H1 (cell line): ENCODE results near the gene LNX2. TPM values are rescaled to one million over a fixed set of nuclear protein-coding genes. Genes with fewer than 3 reads are reported as not detected.

Source experiments
- CTCF ChIA-PET: fragments of 300-600 bp; sonication (Branson Sonifier 250); formaldehyde crosslinking; loops from one replicate; lab custom pipeline; 2021; ENCODE audit not compliant: partially characterized antibody; lab: Charles Lee
- POLR2A ChIA-PET: fragments of 300-600 bp; sonication (Branson Sonifier 250); formaldehyde crosslinking; loops from one replicate; lab custom pipeline; 2021; ENCODE audit warnings: inconsistent platforms; ENCODE audit not compliant: partially characterized antibody; lab: Charles Lee
- DNase-seq, 2 experiments: peaks; one replicate each; pipeline versions ENCODE4 v3.0.0 to v3.0.0-alpha.2; 2010 to 2022; ENCODE audit warnings: low spot score in 2 of 2, low read depth in 1 of 2, mixed read lengths in 1 of 2
- FAIRE-seq: peaks from 2 replicates; lab custom pipeline; 2011; peaks lifted over from hg19 to GRCh38; lab: Jason Lieb, UNC
- H2AFZ ChIP-seq: 2 replicates; pipeline ENCODE4 v1.8.1; 2012; ENCODE audit warnings: low read length, inconsistent platforms
- H2AK5ac ChIP-seq: 2 replicates; pipeline ENCODE4 v1.6.1; 2013; ENCODE audit warnings: low read depth, low read length
- H2BK120ac ChIP-seq: replicated peaks from 2 replicates; pipeline ENCODE3; 2013; ENCODE audit warnings: low read depth, low read length, inconsistent platforms
- H2BK12ac ChIP-seq: 2 replicates; pipeline ENCODE4 v1.6.1; 2013; ENCODE audit warnings: low read depth, low read length
- H2BK15ac ChIP-seq: 2 replicates; pipeline ENCODE4 v1.6.1; 2013; ENCODE audit warnings: low read length
- H2BK20ac ChIP-seq: 2 replicates; pipeline ENCODE4 v1.6.1; 2013; ENCODE audit warnings: low read length
- H2BK5ac ChIP-seq: 2 replicates; pipeline ENCODE4 v1.6.1; 2013; ENCODE audit warnings: low read depth, low read length
- H3K14ac ChIP-seq: 2 replicates; pipeline ENCODE4 v1.6.1; 2013; ENCODE audit warnings: inconsistent platforms; ENCODE audit not compliant: insufficient read length
- H3K18ac ChIP-seq: 2 replicates; pipeline ENCODE4 v1.6.1; 2013; ENCODE audit warnings: low read length; ENCODE audit errors: extremely low read depth
- H3K23ac ChIP-seq: 2 replicates; pipeline ENCODE4 v1.6.1; 2013; ENCODE audit warnings: inconsistent platforms; ENCODE audit not compliant: insufficient read length
- H3K23me2 ChIP-seq: 2 replicates; pipeline ENCODE4 v1.6.1; 2013; ENCODE audit warnings: low read depth, low read length
- H3K27ac ChIP-seq: 2 replicates; pipeline ENCODE4 v1.6.1; 2011; ENCODE audit warnings: low read depth, low read length, inconsistent platforms
- H3K27me3 ChIP-seq, 4 experiments: replicated peaks in 1 of 4; 1 replicate in 1 of 4; 2 replicates in 3 of 4; pipeline versions ENCODE4 v1.6.1 to v1.8.1; 2011 to 2013; ENCODE audit warnings: low read length in 3 of 4, mild to moderate bottlenecking in 3 of 4, inconsistent platforms in 2 of 4, mixed read lengths in 2 of 4, moderate library complexity in 1 of 4; ENCODE audit not compliant: control insufficient read depth in 3 of 4, insufficient read depth in 3 of 4; ENCODE audit errors: extremely low read depth in 1 of 4
- H3K36me3 ChIP-seq, 4 experiments: 2 replicates each; pipeline versions ENCODE4 v1.6.1 to v1.8.1; 2011 to 2013; ENCODE audit warnings: mild to moderate bottlenecking in 4 of 4, low read length in 3 of 4, moderate library complexity in 2 of 4, control low read depth in 1 of 4, inconsistent platforms in 1 of 4; ENCODE audit not compliant: insufficient read depth in 4 of 4, control insufficient read depth in 2 of 4
- H3K4ac ChIP-seq: replicated peaks from 2 replicates; pipeline ENCODE3; 2013; ENCODE audit warnings: low read length, low read depth, mixed read lengths, inconsistent platforms; ENCODE audit not compliant: insufficient read length
- H3K4me1 ChIP-seq, 4 experiments: replicated peaks in 1 of 4; 1 replicate in 1 of 4; 2 replicates in 3 of 4; pipeline versions ENCODE4 v1.6.1 to v1.8.1; 2011 to 2013; ENCODE audit warnings: low read length in 3 of 4, inconsistent platforms in 2 of 4, mixed read lengths in 1 of 4; ENCODE audit not compliant: insufficient read depth in 4 of 4, control insufficient read depth in 3 of 4
- H3K4me2 ChIP-seq, 2 experiments: 2 replicates each; pipeline versions ENCODE4 v1.6.1 to v1.8.1; 2011 to 2013; ENCODE audit warnings: low read depth in 2 of 2, low read length in 2 of 2, control low read depth in 1 of 2, inconsistent platforms in 1 of 2, mild to moderate bottlenecking in 1 of 2; ENCODE audit not compliant: insufficient read depth in 1 of 2
- H3K4me3 ChIP-seq, 4 experiments: fragments of 200-600, 300-600 bp in 1 of 4; sonication (generic), shearing (Covaris generic), sonication (Bioruptor Twin) in 1 of 4; 2 replicates each; pipeline versions ENCODE4 v1.5.1 to v1.8.1; 2011 to 2016; ENCODE audit warnings: low read length in 4 of 4, low read depth in 3 of 4, control low read depth in 2 of 4, inconsistent platforms in 2 of 4, mild to moderate bottlenecking in 2 of 4, mixed read lengths in 1 of 4, moderate library complexity in 1 of 4; ENCODE audit not compliant: insufficient read depth in 2 of 4; ENCODE audit errors: extremely low read depth in 1 of 4
- H3K56ac ChIP-seq: replicated peaks from 2 replicates; pipeline ENCODE3; 2013; ENCODE audit warnings: low read depth, mild to moderate bottlenecking, mixed read lengths, low read length, inconsistent platforms; ENCODE audit not compliant: insufficient read length
- H3K79me1 ChIP-seq: 2 replicates; pipeline ENCODE4 v1.6.1; 2013; ENCODE audit warnings: low read depth, low read length, control low read depth
- H3K79me2 ChIP-seq, 2 experiments: 2 replicates each; pipeline versions ENCODE4 v1.6.1 to v1.8.1; 2012 to 2013; ENCODE audit warnings: low read length in 2 of 2, mild to moderate bottlenecking in 2 of 2, inconsistent platforms in 1 of 2; ENCODE audit not compliant: insufficient read depth in 2 of 2, control insufficient read depth in 1 of 2
- H3K9ac ChIP-seq, 4 experiments: replicated peaks in 1 of 4; 1 replicate in 1 of 4; 2 replicates in 3 of 4; pipeline versions ENCODE4 v1.6.1 to v1.8.1; 2011 to 2013; ENCODE audit warnings: low read depth in 3 of 4, low read length in 3 of 4, control low read depth in 2 of 4, mild to moderate bottlenecking in 2 of 4, moderate library complexity in 2 of 4, inconsistent platforms in 1 of 4; ENCODE audit errors: extremely low read depth in 1 of 4
- H3K9me3 ChIP-seq, 2 experiments: 2 replicates each; pipeline versions ENCODE4 v1.6.1 to v1.8.1; 2012 to 2013; ENCODE audit warnings: mild to moderate bottlenecking in 2 of 2, moderate library complexity in 2 of 2, control low read depth in 1 of 2, inconsistent platforms in 1 of 2, low read depth in 1 of 2, low read length in 1 of 2, mixed read lengths in 1 of 2; ENCODE audit not compliant: insufficient read depth in 2 of 2
- H4K20me1 ChIP-seq, 2 experiments: replicated peaks in 1 of 2; 2 replicates each; pipeline versions ENCODE3 to v1.8.1; 2011 to 2013; ENCODE audit warnings: inconsistent platforms in 2 of 2, low read length in 2 of 2, mild to moderate bottlenecking in 1 of 2; ENCODE audit not compliant: insufficient read depth in 2 of 2, control insufficient read depth in 1 of 2
- H4K5ac ChIP-seq: 2 replicates; pipeline ENCODE4 v1.6.1; 2013; ENCODE audit warnings: low read length, low read depth, mixed read lengths, inconsistent platforms; ENCODE audit not compliant: insufficient read length
- H4K8ac ChIP-seq: 2 replicates; pipeline ENCODE4 v1.8.0; 2013; ENCODE audit warnings: mild to moderate bottlenecking, moderate library complexity, low read length, inconsistent platforms; ENCODE audit not compliant: insufficient read depth; ENCODE audit errors: extremely low read depth
- H4K91ac ChIP-seq: replicated peaks from 2 replicates; pipeline ENCODE3; 2013; ENCODE audit warnings: low read length, mixed read lengths, inconsistent platforms; ENCODE audit not compliant: insufficient read length
- BRCA1 ChIP-seq: IDR thresholded peaks from 2 replicates; pipeline ENCODE4 v1.6.1; 2012; ENCODE audit warnings: low read depth, low read length, improper control_type of control experiment
- CBX8 ChIP-seq: fragments of 300-800, 300-1000 bp; sonication (generic); IDR thresholded peaks from 2 replicates; pipeline ENCODE4 v1.7.1; 2016; ENCODE audit warnings: low read depth, low read length, borderline replicate concordance
- CHD1 ChIP-seq: IDR thresholded peaks from 2 replicates; pipeline ENCODE4 v1.6.1; 2012; ENCODE audit warnings: low read depth, low read length, improper control_type of control experiment
- CREB1 ChIP-seq: IDR thresholded peaks from 2 replicates; pipeline ENCODE4 v1.6.1; 2012; ENCODE audit warnings: inconsistent platforms
- CTBP2 ChIP-seq: IDR thresholded peaks from 2 replicates; pipeline ENCODE4 v1.7.0; 2011; ENCODE audit warnings: borderline replicate concordance, mild to moderate bottlenecking, moderate library complexity, mixed read lengths, low read length; ENCODE audit not compliant: insufficient read depth, insufficient read length
- NRF1 ChIP-seq: IDR thresholded peaks from 2 replicates; pipeline ENCODE4 v1.6.1; 2011; ENCODE audit warnings: mild to moderate bottlenecking, low read depth, low read length, improper control_type of control experiment
- POLR2A ChIP-seq, 2 experiments: IDR thresholded peaks; 1 replicate in 1 of 2; 2 replicates in 1 of 2; pipeline ENCODE4 v1.6.1; 2011; ENCODE audit warnings: low read depth in 2 of 2, low read length in 2 of 2, mild to moderate bottlenecking in 2 of 2; ENCODE audit errors: control extremely low read depth in 1 of 2
- RNF2 ChIP-seq: fragments of 200-900, 300-1000 bp; sonication (generic); IDR thresholded peaks from 2 replicates; pipeline ENCODE4 v1.7.1; 2016; ENCODE audit warnings: borderline replicate concordance, low read depth, mild to moderate bottlenecking, antibody characterized with exemption, low read length; ENCODE audit not compliant: poor library complexity, severe bottlenecking; ENCODE audit errors: missing control alignments
- RXRA ChIP-seq: IDR thresholded peaks from 2 replicates; pipeline ENCODE4 v1.6.1; 2011; ENCODE audit warnings: low read depth, mild to moderate bottlenecking, low read length, moderate library complexity; ENCODE audit not compliant: insufficient read depth
- SAP30 ChIP-seq: fragments of 300-600 bp; sonication (generic); IDR thresholded peaks from 2 replicates; pipeline ENCODE4 v1.7.1; 2012; ENCODE audit warnings: low read length, moderate library complexity, mild to moderate bottlenecking, inconsistent platforms; ENCODE audit not compliant: insufficient read depth, insufficient replicate concordance
- SP2 ChIP-seq: IDR thresholded peaks from 2 replicates; pipeline ENCODE4 v1.6.1; 2012; ENCODE audit warnings: mild to moderate bottlenecking, low read length, inconsistent platforms
- SP4 ChIP-seq: IDR thresholded peaks from 2 replicates; pipeline ENCODE4 v1.6.1; 2012; ENCODE audit warnings: low read length, inconsistent platforms
- WGBS, 2 experiments: shearing (Covaris generic) in 1 of 2; methylation state at CpG; one replicate each; pipeline versions ENCODE4 v1.1.6 to v1.1.7; 2013 to 2015; ENCODE audit warnings: low lambda C conversion rate in 2 of 2, mixed read lengths in 2 of 2, inconsistent platforms in 1 of 2, low coverage in 1 of 2, missing lambda C conversion rate in 1 of 2; ENCODE audit not compliant: insufficient replicate concordance in 2 of 2, insufficient coverage in 1 of 2, insufficient read length in 1 of 2; ENCODE audit errors: extremely low coverage in 1 of 2, missing lambda C conversion rate in 1 of 2; 5-methylcytosine and 5-hydroxymethylcytosine counted together
- polyA plus RNA-seq, 7 experiments: library from polyadenylated mRNA; depleted of rRNA in 3 of 7; stranded (reverse) in 5 of 7; unstranded in 2 of 7; fragments of >200 nt in 5 of 7; fragments of 200-250 nt in 2 of 7; gene quantifications; 1 replicate in 5 of 7; 2 replicates in 1 of 7; 4 replicates in 1 of 7; pipeline versions ENCODE4 v1.2.1 to v1.2.3, GENCODE V29; 2011 to 2013; ENCODE audit warnings: missing spikeins in 2 of 7, mixed read lengths in 2 of 7
- total RNA-seq: library from RNA; stranded (reverse); fragmentation: NEBNext Ultra II Directional; extraction: Animal tissue kit (Norgen Biotek cat#: 25700); gene quantifications from 2 replicates; pipeline ENCODE4 v1.2.1, GENCODE V29; 2021
- TF ChIP-seq, protein P1 (sequence below): IDR thresholded peaks from 2 replicates; pipeline ENCODE4 v1.6.1; 2012; ENCODE audit warnings: inconsistent platforms

The LNX2 gene
- total and polyA plus RNA-seq, 2 of the 8 experiments (the other 6 are each of a cell fraction or from before 2014, with no cell fraction given): 6.4 to 13.9 TPM

- Histone ChIP-seq H3K18ac (no peak overlapping the region), H2AK5ac (no peak overlapping the region), H2BK120ac (no peak overlapping the region), H4K5ac (no peak overlapping the region), H3K14ac (no peak overlapping the region), H2BK20ac (no peak overlapping the region), H2BK5ac (no peak overlapping the region), H4K8ac (no peak overlapping the region), H3K79me2 (no peaks in the 10 kb centered on the region), H3K27me3 (no peaks in the 10 kb centered on the region), H3K27ac (no peak overlapping the region), H2BK15ac (no peak overlapping the region), H4K20me1 (no peaks in the 10 kb centered on the region), H3K4me2 (no peak overlapping the region), H3K9ac (no peak overlapping the region), H3K4ac (no peak overlapping the region), H4K91ac (no peak overlapping the region), H3K9me3 (no peaks in the 10 kb centered on the region), H3K79me1 (no peaks in the 10 kb centered on the region), H3K23ac (no peak overlapping the region), H3K56ac (no peak overlapping the region), H3K4me3 (no peak overlapping the region), H3K4me1 (no peaks in the 10 kb centered on the region), H2BK12ac (no peak overlapping the region), H3K23me2 (no peaks in the 10 kb centered on the region), H2AFZ (no peak overlapping the region), H3K36me3 (no peaks in the 10 kb centered on the region)
- DNase-seq (no peak), FAIRE-seq (no peak)
- WGBS, 2 experiments: 98% methylated on average over 9 of the region's 9 CpGs; no CpG with 5 or more reads in 1 of the 2 experiments
- POLR2A ChIA-PET: no interaction called here
- CTCF ChIA-PET: interaction anchor here (0.6 to 1.6 kb wide), 5 partner anchors 24 to 147 kb away, joined by 3 to 10 read pairs (median 3); no protein-coding TSS in a partner anchor
- TF ChIP-seq, protein P1, sequence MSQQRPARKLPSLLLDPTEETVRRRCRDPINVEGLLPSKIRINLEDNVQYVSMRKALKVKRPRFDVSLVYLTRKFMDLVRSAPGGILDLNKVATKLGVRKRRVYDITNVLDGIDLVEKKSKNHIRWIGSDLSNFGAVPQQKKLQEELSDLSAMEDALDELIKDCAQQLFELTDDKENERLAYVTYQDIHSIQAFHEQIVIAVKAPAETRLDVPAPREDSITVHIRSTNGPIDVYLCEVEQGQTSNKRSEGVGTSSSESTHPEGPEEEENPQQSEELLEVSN: no peak
- TF ChIP-seq BRCA1: no peak
- TF ChIP-seq CTBP2: no peak
- no peak for TF ChIP-seq POLR2A (IDR thresholded peaks at IDR 0.05; ENCODE audit: control extremely low read depth in 1 of 2, low read depth in 2 of 2, low read length in 2 of 2)
- TF ChIP-seq SAP30: no peak
- TF ChIP-seq CREB1: no peak
- TF ChIP-seq RNF2: no peak
- no peak for TF ChIP-seq CBX8
- no peak for TF ChIP-seq NRF1
- no peak for TF ChIP-seq RXRA
- TF ChIP-seq SP2: no peak
- TF ChIP-seq CHD1: no peak
- no peak for TF ChIP-seq SP4
Measured at GRCh38 chr13:27508802-27509201, 111.5 kb downstream of the LNX2 start.
